ENCODE results near the gene PWP1.

The PWP1 gene

GRCh38 chr12:107734139-107734538, 48.5 kb downstream of the PWP1 start:
- Mint-ChIP-seq H3K36me3 (peaks cover 50% of the 10 kb centered on the region), H3K4me3 (no peak overlapping the region), H3K27me3 (no peaks in the 10 kb centered on the region), H3K4me1 (peaks cover 11% of the 10 kb centered on the region), H3K27ac (no peak overlapping the region), H3K9me3 (no peaks in the 10 kb centered on the region)
- CTCF ChIA-PET, result no interaction called here
- DNase-seq, result no peak

DNA sequence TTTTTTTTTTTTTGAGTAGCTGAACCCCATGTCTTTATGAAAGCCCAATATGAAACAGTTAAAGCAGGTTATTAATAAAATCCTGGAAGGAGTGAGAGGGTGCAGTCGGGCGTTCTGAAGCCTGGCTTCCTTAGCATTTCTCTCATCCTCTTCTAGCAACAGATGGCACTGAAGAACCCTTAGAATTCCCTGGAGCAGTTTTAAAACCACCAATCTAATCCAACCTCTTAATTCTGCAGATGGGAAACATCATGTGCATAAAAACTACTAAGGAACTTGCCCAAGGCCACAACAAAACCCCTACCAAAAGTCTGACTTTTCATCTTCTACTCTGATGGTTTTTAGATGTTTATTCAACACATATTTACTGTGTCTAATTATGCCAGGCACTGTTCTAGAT, 50.2 kb downstream of the PWP1 start:
- peaks cover 11% of the 10 kb centered on the region for H3K4me1 Mint-ChIP-seq
- H3K36me3 Mint-ChIP-seq, result peaks cover 55% of the 10 kb centered on the region
- CTCF ChIA-PET, result interaction anchor here (1.2 kb wide), 1 partner anchor 22 kb away, joined by 3 read pairs; no protein-coding TSS in a partner anchor
- H3K27me3 Mint-ChIP-seq, result no peaks in the 10 kb centered on the region
- H3K9me3 Mint-ChIP-seq, result no peaks in the 10 kb centered on the region
- H3K4me3 Mint-ChIP-seq, result no peak overlapping the region
- H3K27ac Mint-ChIP-seq, result no peak overlapping the region
- DNase-seq, result no peak

DNA sequence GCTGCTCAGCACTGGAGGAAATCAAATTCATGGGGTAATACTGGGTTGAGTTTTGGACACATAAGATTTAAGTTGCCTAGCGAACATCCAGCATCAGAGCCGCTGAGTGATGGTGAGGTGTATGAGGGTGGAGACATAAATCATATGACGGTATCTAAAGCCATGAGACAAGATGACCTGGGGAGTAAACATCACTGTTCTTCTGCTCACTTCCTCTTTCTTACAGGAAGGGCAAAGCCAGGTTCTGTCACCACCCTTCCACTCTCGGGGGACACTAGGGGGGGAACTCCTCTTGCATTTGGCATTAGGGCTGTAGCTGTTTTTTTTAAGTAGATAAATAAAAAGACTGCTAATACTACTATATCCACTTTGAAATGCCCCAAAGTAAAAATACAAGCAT, 51.3 kb downstream of the PWP1 start:
- H3K27me3 Mint-ChIP-seq, result no peaks in the 10 kb centered on the region
- H3K27ac Mint-ChIP-seq, result peak overlapping the region; percentile 20
- no peak for DNase-seq
- H3K4me3 Mint-ChIP-seq, result no peak overlapping the region
- H3K4me1 Mint-ChIP-seq, result peaks cover 11% of the 10 kb centered on the region
- CTCF ChIA-PET, result interaction anchor here (0.9 to 1.4 kb wide), 3 partner anchors 18 to 61 kb away, joined by 3 to 4 read pairs (median 3); no protein-coding TSS in a partner anchor
- peaks cover 61% of the 10 kb centered on the region for H3K36me3 Mint-ChIP-seq
- H3K9me3 Mint-ChIP-seq, result no peaks in the 10 kb centered on the region

GRCh38 chr12:107748472-107748871, 62.9 kb downstream of the PWP1 start:
- H3K36me3 Mint-ChIP-seq, result peaks cover 35% of the 10 kb centered on the region
- no peak overlapping the region for H3K4me3 Mint-ChIP-seq
- CTCF ChIA-PET, result interaction anchor here (1.4 kb wide), 1 partner anchor 10 kb away, joined by 3 read pairs; no protein-coding TSS in a partner anchor
- H3K9me3 Mint-ChIP-seq, result no peaks in the 10 kb centered on the region
- no peak overlapping the region for H3K27ac Mint-ChIP-seq
- H3K4me1 Mint-ChIP-seq, result no peaks in the 10 kb centered on the region
- no peak for DNase-seq
- H3K27me3 Mint-ChIP-seq, result no peaks in the 10 kb centered on the region

DNA sequence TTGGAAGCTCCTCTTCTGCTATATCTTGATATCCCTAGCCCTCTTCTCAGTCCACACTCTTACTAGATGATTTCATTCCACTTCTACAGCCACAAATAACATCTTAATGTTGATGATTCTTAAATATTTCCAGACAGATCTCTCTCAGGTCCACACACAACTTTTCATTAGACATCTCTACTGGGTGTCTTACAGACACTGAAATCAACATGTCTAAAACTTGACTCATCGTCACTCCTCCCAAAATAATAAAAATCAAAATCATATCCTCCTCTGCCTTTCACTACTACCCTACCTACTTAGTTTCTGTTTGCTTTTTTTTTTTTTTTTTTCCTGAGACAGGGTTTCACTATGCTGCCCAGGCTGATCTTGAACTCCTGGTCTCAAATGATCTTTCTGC, 63.5 kb downstream of the PWP1 start:
- DNase-seq, result no peak
- Mint-ChIP-seq H3K36me3 (peaks cover 37% of the 10 kb centered on the region), H3K27ac (no peak overlapping the region), H3K4me3 (no peak overlapping the region), H3K9me3 (no peaks in the 10 kb centered on the region), H3K4me1 (no peaks in the 10 kb centered on the region), H3K27me3 (no peaks in the 10 kb centered on the region)
- CTCF ChIA-PET, result interaction anchor here (1.4 kb wide), 1 partner anchor 10 kb away, joined by 3 read pairs; no protein-coding TSS in a partner anchor

DNA sequence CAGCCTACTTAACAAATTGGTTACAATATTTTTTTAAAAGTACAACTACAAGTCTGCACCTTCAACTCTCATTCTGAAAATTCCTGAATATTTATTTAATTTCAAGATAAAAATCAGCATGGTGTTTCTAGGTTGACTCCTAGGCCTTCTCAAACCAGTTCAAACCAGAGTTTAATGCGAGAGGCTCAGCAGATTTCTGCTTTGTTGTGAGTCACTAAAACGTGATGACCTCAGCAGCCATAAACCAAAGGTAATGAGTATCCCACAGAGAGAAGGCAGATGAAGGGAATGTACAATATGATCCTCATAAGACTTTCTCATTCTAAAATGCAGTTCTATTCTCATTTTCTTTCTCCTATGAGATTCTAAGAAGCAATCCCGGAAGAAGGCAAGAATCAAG, 73.8 kb downstream of the PWP1 start:
- Mint-ChIP-seq H3K4me1 (peaks cover 31% of the 10 kb centered on the region), H3K27ac (peak overlapping the region; percentile 90), H3K4me3 (peak overlapping the region; percentile 92), H3K9me3 (no peaks in the 10 kb centered on the region), H3K27me3 (peaks cover 14% of the 10 kb centered on the region), H3K36me3 (peaks cover 21% of the 10 kb centered on the region)
- DNase-seq, result no peak
- CTCF ChIA-PET, result interaction anchor here (0.8 to 1.4 kb wide), 2 partner anchors 88 to 354 kb away, joined by 3 to 6 read pairs; no protein-coding TSS in a partner anchor

DNA sequence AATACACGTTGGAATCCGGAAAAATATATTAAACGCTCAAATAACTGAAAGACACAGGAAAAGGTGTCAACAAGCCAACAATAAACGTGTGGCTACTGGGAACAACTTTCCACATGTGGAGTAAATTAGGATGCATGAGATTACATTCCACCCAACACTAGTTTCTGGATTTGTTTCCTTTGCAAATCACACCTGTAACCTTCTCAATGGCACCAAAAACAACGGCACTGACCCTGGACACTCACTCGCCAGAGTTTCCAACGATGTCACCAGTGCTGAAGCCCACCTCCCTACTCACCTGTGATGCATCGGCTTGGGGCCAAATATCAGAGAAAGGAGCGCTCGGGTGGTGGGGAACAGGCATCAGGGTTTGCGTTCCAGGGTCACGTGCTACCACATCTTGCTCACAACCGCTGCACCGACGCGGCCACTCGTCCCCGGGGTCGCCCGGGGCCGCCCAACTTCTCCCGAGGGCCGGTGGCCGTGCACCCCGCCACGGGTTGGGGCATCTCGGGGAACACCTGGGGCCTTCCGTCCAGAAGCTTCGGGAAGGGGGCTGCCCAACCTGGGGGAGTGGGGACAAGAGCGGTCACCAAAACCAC, 74.7 kb downstream of the PWP1 start:
- Mint-ChIP-seq H3K4me1 (peaks cover 31% of the 10 kb centered on the region), H3K4me3 (peak overlapping the region; percentile 92), H3K9me3 (no peaks in the 10 kb centered on the region), H3K27me3 (peaks cover 14% of the 10 kb centered on the region), H3K27ac (peak overlapping the region; percentile 90), H3K36me3 (peaks cover 16% of the 10 kb centered on the region)
- DNase-seq, result peak; percentile 55
- CTCF ChIA-PET, result no interaction called here

GRCh38 chr12:107760809-107761501, 75.4 kb downstream of the PWP1 start, which contains the start of gene PRDM4:
PRDM4 (minus strand) TSS chr12:107761137; CDS start chr12:107760515, 622 bp downstream.
- DNase-seq, result peak; percentile 91
- Mint-ChIP-seq H3K36me3 (peaks cover 16% of the 10 kb centered on the region), H3K4me1 (peaks cover 31% of the 10 kb centered on the region), H3K27me3 (peaks cover 17% of the 10 kb centered on the region), H3K9me3 (no peaks in the 10 kb centered on the region), H3K4me3 (peak within 1 kb of the TSS; percentile 92), H3K27ac (peak within 1 kb of the TSS; percentile 90)
- CTCF ChIA-PET, result no interaction called here

DNA sequence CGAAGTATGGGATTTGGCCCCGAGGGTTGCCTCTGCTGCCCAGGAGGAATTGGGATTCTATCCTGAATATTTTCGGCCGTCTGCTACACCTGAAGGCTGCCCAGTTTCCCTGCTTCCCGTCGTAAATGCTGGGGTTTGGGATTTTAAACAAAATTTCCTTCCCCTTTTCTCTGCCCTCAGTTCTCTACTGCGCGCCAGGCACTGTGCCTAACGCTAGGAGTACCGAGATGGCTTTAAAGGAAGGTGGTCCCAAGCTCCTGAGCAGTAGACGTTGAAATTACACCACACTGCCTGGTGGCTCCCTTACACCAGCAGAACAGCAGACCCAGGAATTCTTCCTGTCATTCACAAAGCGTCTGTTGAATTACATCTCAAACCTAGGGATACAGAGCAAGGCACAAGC, 75.9 kb downstream of the PWP1 start:
- peaks cover 15% of the 10 kb centered on the region for H3K36me3 Mint-ChIP-seq
- DNase-seq, result no peak
- peak overlapping the region; percentile 76 for H3K4me3 Mint-ChIP-seq
- no peaks in the 10 kb centered on the region for H3K9me3 Mint-ChIP-seq
- H3K4me1 Mint-ChIP-seq, result peaks cover 31% of the 10 kb centered on the region
- peak overlapping the region; percentile 24 for H3K27ac Mint-ChIP-seq
- peaks cover 22% of the 10 kb centered on the region for H3K27me3 Mint-ChIP-seq
- CTCF ChIA-PET, result no interaction called here
